HepG2 (cell line): ENCODE measurements around the gene TANGO6. TPM values are rescaled to one million over a fixed set of nuclear protein-coding genes. Genes with fewer than 3 reads are reported as not detected.
A peak's percentile ranks its signal among the peaks of the same experiment; 100 is the strongest.

Experiments
- ATAC-seq: fragments of 200-7000 bp; cut with Tn5 transposase; 3 replicates; pipeline ENCODE4 v1.9.1; 2020; ENCODE audit warnings: mild to moderate bottlenecking, moderate library complexity
- BruUV-seq: library from RNA; stranded (reverse); fragments of 400-500 nt; replicated peaks from 2 replicates; lab custom pipeline; 2021; lab: Mats Ljungman, UMichigan
- CTCF ChIA-PET: fragments of 300-600 bp; formaldehyde crosslinking; extraction: SDS; loops from one replicate; lab custom pipeline; 2021; ENCODE audit warnings: low total read pairs, inconsistent platforms, low intra/inter-chr PET ratio; lab: Yijun Ruan, JAX
- POLR2A ChIA-PET: fragments of 350-600 bp; sonication (Branson Sonifier 250); formaldehyde crosslinking; loops from one replicate; lab custom pipeline; 2020; ENCODE audit warnings: antibody characterized with exemption, inconsistent platforms; lab: Yijun Ruan, JAX
- DNase-seq: peaks from one replicate; pipeline ENCODE4 v3.0.0-alpha.2; 2015; ENCODE audit warnings: low spot score
- FAIRE-seq: peaks from 3 replicates; lab custom pipeline; 2011; peaks lifted over from hg19 to GRCh38; lab: Jason Lieb, UNC
- H2AFZ ChIP-seq: one replicate; pipeline ENCODE4 v1.6.1; 2011; ENCODE audit warnings: low read length, inconsistent platforms
- H3K27ac ChIP-seq: fragments of 300-600 bp; 3 replicates; pipeline ENCODE4 v1.8.0; 2011; ENCODE audit warnings: mixed run types, mild to moderate bottlenecking, mixed read lengths, low read length, inconsistent platforms; ENCODE audit not compliant: insufficient read depth; ENCODE audit errors: extremely low read length
- H3K27me3 ChIP-seq, 2 experiments: fragments of 200-600 bp in 1 of 2; 2 replicates in 1 of 2; 3 replicates in 1 of 2; pipeline versions ENCODE4 v1.6.0 to v1.8.0; 2011; ENCODE audit warnings: low read length in 2 of 2, mild to moderate bottlenecking in 2 of 2, moderate library complexity in 2 of 2, inconsistent platforms in 1 of 2; ENCODE audit not compliant: insufficient read depth in 2 of 2, control insufficient read depth in 1 of 2
- H3K36me3 ChIP-seq, 2 experiments: fragments of 200-600 bp in 1 of 2; replicated peaks in 1 of 2; 2 replicates in 1 of 2; 3 replicates in 1 of 2; pipeline versions ENCODE4 v1.5.1 to v1.8.0; 2011; ENCODE audit warnings: low read length in 2 of 2, inconsistent platforms in 1 of 2; ENCODE audit not compliant: insufficient read depth in 2 of 2, control insufficient read depth in 1 of 2
- H3K4me1 ChIP-seq: 2 replicates; pipeline ENCODE4 v1.5.1; 2012; ENCODE audit warnings: low read length, inconsistent platforms; ENCODE audit not compliant: insufficient read depth
- H3K4me2 ChIP-seq: 2 replicates; pipeline ENCODE4 v1.6.0; 2011; ENCODE audit warnings: low read depth, low read length, inconsistent platforms
- H3K4me3 ChIP-seq, 3 experiments: fragments of 200-600 bp in 1 of 3; sonication (generic), shearing (Covaris generic) in 1 of 3; replicated peaks in 1 of 3; 2 replicates each; pipeline ENCODE4 v1.5.1; 2011 to 2016; ENCODE audit warnings: low read length in 3 of 3, inconsistent platforms in 2 of 3, low read depth in 2 of 3, mild to moderate bottlenecking in 2 of 3, control low read depth in 1 of 3, mixed read lengths in 1 of 3; ENCODE audit not compliant: insufficient read depth in 1 of 3
- H3K79me2 ChIP-seq: one replicate; pipeline ENCODE4 v1.6.1; 2011; ENCODE audit warnings: low read length, inconsistent platforms; ENCODE audit not compliant: insufficient read depth
- H3K9ac ChIP-seq: 2 replicates; pipeline ENCODE4 v1.6.0; 2011; ENCODE audit warnings: mild to moderate bottlenecking, low read depth, low read length, inconsistent platforms; ENCODE audit not compliant: insufficient read depth
- H3K9me3 ChIP-seq: 2 replicates; pipeline ENCODE4 v1.5.1; 2012; ENCODE audit warnings: mild to moderate bottlenecking, low read length
- H4K20me1 ChIP-seq: 2 replicates; pipeline ENCODE4 v1.6.0; 2011; ENCODE audit warnings: inconsistent platforms, mild to moderate bottlenecking, low read length, moderate library complexity; ENCODE audit not compliant: insufficient read depth
- DBP ChIP-seq: sonication (generic); formaldehyde crosslinking; IDR thresholded peaks from 2 replicates; pipeline ENCODE4 v1.4.0; 2020; ENCODE audit warnings: missing genetic modification reagents; ENCODE audit errors: not compliant biosample characterization
- HNRNPH1 ChIP-seq: fragments of 200-400 bp; formaldehyde crosslinking; optimal IDR thresholded peaks from 2 replicates; pipeline ENCODE3; 2017; ENCODE audit warnings: mild to moderate bottlenecking, low read depth, low read length
- HOXA3 ChIP-seq: sonication (generic); formaldehyde crosslinking; IDR thresholded peaks from 2 replicates; pipeline ENCODE4 v1.5.0; 2020; ENCODE audit warnings: missing genetic modification reagents
- KIAA2018 ChIP-seq: sonication (generic); formaldehyde crosslinking; IDR thresholded peaks from 2 replicates; pipeline ENCODE4 v1.5.0; 2020; ENCODE audit warnings: mild to moderate bottlenecking, missing genetic modification reagents, borderline replicate concordance
- MAF1 ChIP-seq: sonication (generic); formaldehyde crosslinking; IDR thresholded peaks from 2 replicates; pipeline ENCODE4 v1.5.0; 2020; ENCODE audit warnings: missing genetic modification reagents, borderline replicate concordance
- NR2F6 ChIP-seq, 2 experiments: IDR thresholded peaks; 2 replicates each; pipeline ENCODE4 v1.6.1; 2016; ENCODE audit warnings: antibody characterized with exemption in 1 of 2, mild to moderate bottlenecking in 1 of 2
- PAF1 ChIP-seq: IDR thresholded peaks from 2 replicates; pipeline ENCODE4 v1.6.1; 2016; ENCODE audit warnings: missing genetic modification reagents, missing compliant biosample characterization
- RCOR2 ChIP-seq: IDR thresholded peaks from 2 replicates; pipeline ENCODE4 v1.6.1; 2016; ENCODE audit warnings: missing biosample characterization, missing genetic modification reagents
- RELA ChIP-seq: sonication (generic); formaldehyde crosslinking; IDR thresholded peaks from 2 replicates; pipeline ENCODE4 v1.4.0; 2020; ENCODE audit warnings: missing genetic modification reagents
- ZNF207 ChIP-seq: fragments of 450-650 bp; IDR thresholded peaks from 2 replicates; pipeline ENCODE4 v1.6.1; 2016; ENCODE audit warnings: antibody characterized with exemption, borderline replicate concordance
- ZNF337 ChIP-seq: sonication (generic); formaldehyde crosslinking; IDR thresholded peaks from 2 replicates; pipeline ENCODE4 v1.5.1; 2020; ENCODE audit warnings: missing genetic modification reagents, low read depth, mild to moderate bottlenecking, borderline replicate concordance
- ZNF382 ChIP-seq: sonication (generic); formaldehyde crosslinking; IDR thresholded peaks from 2 replicates; pipeline ENCODE4 v1.5.0; 2020; ENCODE audit warnings: missing genetic modification reagents, mild to moderate bottlenecking, borderline replicate concordance
- ZNF441 ChIP-seq: sonication (generic); formaldehyde crosslinking; IDR thresholded peaks from 2 replicates; pipeline ENCODE4 v1.7.0; 2021; ENCODE audit warnings: missing genetic modification reagents, borderline replicate concordance
- ZNF570 ChIP-seq: sonication (generic); formaldehyde crosslinking; IDR thresholded peaks from 2 replicates; pipeline ENCODE4 v1.4.0; 2020; ENCODE audit warnings: mild to moderate bottlenecking, missing genetic modification reagents, borderline replicate concordance
- ZNF788 ChIP-seq: sonication (generic); formaldehyde crosslinking; IDR thresholded peaks from 2 replicates; pipeline ENCODE4 v1.5.0; 2020; ENCODE audit warnings: mild to moderate bottlenecking, missing genetic modification reagents, borderline replicate concordance
- WGBS: methylation state at CpG from one replicate; pipeline ENCODE4 v1.1.6; 2017; ENCODE audit warnings: low lambda C conversion rate; 5-methylcytosine and 5-hydroxymethylcytosine counted together
- in situ Hi-C: cut with HindIII; loops from 2 replicates; pipeline ENCODE4 v1.10.0; 2017; ENCODE audit warnings: low pct_unique_long_range_greater_than_20kb; ENCODE audit not compliant: extremely low pct_ligation_motif_present
- intact Hi-C: fragments of 100-400 bp; cut with micrococcal nuclease; formaldehyde crosslinking; loops from one replicate; pipeline ENCODE4 v1.10.0; 2022; ENCODE audit not compliant: unreplicated experiment
- polyA plus RNA-seq, 8 experiments: library from polyadenylated mRNA; depleted of rRNA in 3 of 8; stranded (reverse) in 7 of 8; unstranded in 1 of 8; fragments of >200 nt; fragmentation: Illumina TruSeq in 4 of 8; extraction: Trizol in 4 of 8; gene quantifications; 2 replicates each; pipeline versions ENCODE4 v1.2.1 to v1.2.3, GENCODE V29; 2011 to 2016; ENCODE audit warnings: low read depth in 4 of 8, missing spikeins in 1 of 8, mixed read lengths in 1 of 8; ENCODE audit not compliant: insufficient read depth in 1 of 8
- total RNA-seq, 5 experiments: library from RNA; depleted of rRNA; stranded (reverse); fragments of >200 nt; fragmentation: Illumina TruSeq; extraction: Trizol; gene quantifications; 2 replicates each; pipeline ENCODE4 v1.2.3, GENCODE V29; 2016; ENCODE audit warnings: low read depth in 1 of 5

Gene TANGO6
- total and polyA plus RNA-seq, 2 of the 13 experiments (the other 11 are each of a cell fraction or from before 2014, with no cell fraction given): 7.2 to 13.3 TPM

GRCh38 chr16:68993456-68993855, 150.1 kb downstream of the TANGO6 start (continued):
- TF ChIP-seq ZNF207: no peak
- TF ChIP-seq RELA (CRISPR knock-in tag): no peak
- TF ChIP-seq ZNF788 (CRISPR knock-in tag): no peak
- TF ChIP-seq DBP (CRISPR knock-in tag): no peak
- TF ChIP-seq, all 625 proteins: peak for 0

- Histone ChIP-seq H3K27me3 (no peaks in the 10 kb centered on the region), H3K4me1 (peaks cover 50% of the 10 kb centered on the region), H3K9ac (no peak overlapping the region), H3K27ac (peak overlapping the region; percentile 37), H4K20me1 (no peaks in the 10 kb centered on the region), H3K79me2 (no peaks in the 10 kb centered on the region), H3K4me2 (peak overlapping the region; percentile 34), H2AFZ (no peak overlapping the region), H3K9me3 (no peaks in the 10 kb centered on the region), H3K36me3 (no peaks in the 10 kb centered on the region), H3K4me3 (peak overlapping the region in 2 of 3 experiments; percentile 2 to 9; a peak in 1 of 6 replicates)
- intact Hi-C loops: loop anchor here (1.0 to 10.0 kb wide), 6 partner anchors 21 to 149 kb away; partner anchors contain the start of genes HAS3 and TANGO6
- peak; percentile 91 for ATAC-seq
- FAIRE-seq: no peak
- in situ Hi-C loops: loop anchor here (10.0 kb wide), 1 partner anchor 111 kb away; the partner anchor contains the start of gene HAS3
- ChIA-PET CTCF (no interaction called here), POLR2A (no interaction called here)
- BruUV-seq: no TSS peak
- DNase-seq: peak; percentile 82
- 31% methylated on average over 1 of the region's 1 CpG for WGBS
- no peak for TF ChIP-seq ZNF441 (CRISPR knock-in tag)
- TF ChIP-seq HNRNPH1: no peak
- no peak for TF ChIP-seq ZNF337 (CRISPR knock-in tag)
- TF ChIP-seq ZNF382: no peak
- no peak for TF ChIP-seq RCOR2
- TF ChIP-seq HOXA3: no peak
- no peak for TF ChIP-seq KIAA2018 (CRISPR knock-in tag)
- no peak for TF ChIP-seq NR2F6 (IDR thresholded peaks at IDR 0.05)
- peak; percentile 36; the same call in 1 of the 2 replicates for TF ChIP-seq NR2F6 (CRISPR knock-in tag; IDR thresholded peaks at IDR 0.05)
- no peak for TF ChIP-seq MAF1 (CRISPR knock-in tag)
- no peak for TF ChIP-seq PAF1 (CRISPR knock-in tag)
- no peak for TF ChIP-seq ZNF570 (CRISPR knock-in tag)
Measured at GRCh38 chr16:68993885-68994284, 150.6 kb downstream of the TANGO6 start.
